Gastroesophageal sphincter (tissue), 3 donors: ENCODE measurements around the gene COL5A1.

ENCODE experiments used
- POLR2AphosphoS5 ChIP-seq: sonication (generic); formaldehyde crosslinking; IDR thresholded peaks from one replicate; pipeline ENCODE4 v1.6.1; 2017; ENCODE audit warnings: antibody characterized with exemption
- TF ChIP-seq, protein P1 (sequence below), 4 experiments: fragments of 200-600 bp in 2 of 4; fragments of 450-650 bp in 2 of 4; sonication (generic) in 1 of 4; IDR thresholded peaks; one replicate each; pipeline ENCODE4 v1.5.1; 2017 to 2019; ENCODE audit warnings: antibody characterized with exemption in 4 of 4, mild to moderate bottlenecking in 2 of 4, moderate library complexity in 2 of 4

DNA sequence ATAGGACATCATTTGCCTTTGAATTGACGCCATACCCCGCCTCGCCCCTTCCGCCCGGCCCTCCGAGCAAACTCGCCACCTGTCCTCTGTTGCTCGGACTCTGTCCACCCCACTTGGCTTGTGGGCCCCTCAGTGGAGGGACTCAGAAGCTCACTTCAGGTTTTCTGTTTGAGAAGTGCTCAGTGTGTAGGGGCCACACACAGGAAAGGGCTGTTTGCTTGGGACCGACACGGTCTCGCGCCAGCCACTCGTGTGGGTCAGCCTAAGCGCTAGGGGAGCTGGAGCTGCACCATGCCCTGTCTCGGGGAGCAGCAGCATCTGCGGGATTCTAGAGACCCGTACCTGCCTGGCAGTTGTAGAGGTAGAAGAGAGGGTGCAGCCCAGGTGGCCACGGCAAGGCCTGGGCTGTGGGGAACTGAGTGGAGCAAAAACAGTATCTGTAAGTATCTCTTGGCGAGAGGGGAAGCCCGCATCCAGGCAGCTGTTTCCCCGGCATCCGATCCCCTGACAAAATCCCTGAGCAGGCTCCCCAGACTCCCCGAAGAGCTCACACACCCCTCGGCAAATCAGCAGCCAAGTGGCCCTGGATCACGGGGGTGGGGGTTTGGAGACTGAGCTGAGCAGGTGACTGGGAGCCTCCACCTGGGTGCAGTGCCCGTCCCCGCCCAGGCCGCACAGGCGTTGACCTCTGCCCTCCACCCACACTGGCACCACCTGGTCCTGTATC lies 52.2 kb downstream of the COL5A1 start:
- TF ChIP-seq, protein P1, sequence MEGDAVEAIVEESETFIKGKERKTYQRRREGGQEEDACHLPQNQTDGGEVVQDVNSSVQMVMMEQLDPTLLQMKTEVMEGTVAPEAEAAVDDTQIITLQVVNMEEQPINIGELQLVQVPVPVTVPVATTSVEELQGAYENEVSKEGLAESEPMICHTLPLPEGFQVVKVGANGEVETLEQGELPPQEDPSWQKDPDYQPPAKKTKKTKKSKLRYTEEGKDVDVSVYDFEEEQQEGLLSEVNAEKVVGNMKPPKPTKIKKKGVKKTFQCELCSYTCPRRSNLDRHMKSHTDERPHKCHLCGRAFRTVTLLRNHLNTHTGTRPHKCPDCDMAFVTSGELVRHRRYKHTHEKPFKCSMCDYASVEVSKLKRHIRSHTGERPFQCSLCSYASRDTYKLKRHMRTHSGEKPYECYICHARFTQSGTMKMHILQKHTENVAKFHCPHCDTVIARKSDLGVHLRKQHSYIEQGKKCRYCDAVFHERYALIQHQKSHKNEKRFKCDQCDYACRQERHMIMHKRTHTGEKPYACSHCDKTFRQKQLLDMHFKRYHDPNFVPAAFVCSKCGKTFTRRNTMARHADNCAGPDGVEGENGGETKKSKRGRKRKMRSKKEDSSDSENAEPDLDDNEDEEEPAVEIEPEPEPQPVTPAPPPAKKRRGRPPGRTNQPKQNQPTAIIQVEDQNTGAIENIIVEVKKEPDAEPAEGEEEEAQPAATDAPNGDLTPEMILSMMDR (IDR thresholded peaks at IDR 0.05): no peak
- TF ChIP-seq POLR2AphosphoS5: no peak
